Fibroblast of skin of abdomen (primary cell): ENCODE data around the gene FZD2. TPM values are rescaled to one million over a fixed set of nuclear protein-coding genes. Genes with fewer than 3 reads are reported as not detected.
"Not testable (repeated sequence)": the region's sequence is repeated elsewhere in the genome, so short reads cannot be mapped to it uniquely, and the experiment has no call there.

Experiments
- DNase-seq: peaks from one replicate; pipeline ENCODE4 v3.0.0-alpha.2; 2013
- polyA plus RNA-seq, 2 experiments: library from polyadenylated mRNA; unstranded; fragments of 120-200 nt; gene quantifications; one replicate each; pipeline ENCODE4 v1.2.1, GENCODE V29; 2013; ENCODE audit not compliant: insufficient read length in 2 of 2

The FZD2 gene
- polyA plus RNA-seq (2013, experiment 1 of 2; ENCODE audit: insufficient read length): 103 TPM
- 111 TPM for polyA plus RNA-seq (2013, experiment 2 of 2; ENCODE audit: insufficient read length)

DNA sequence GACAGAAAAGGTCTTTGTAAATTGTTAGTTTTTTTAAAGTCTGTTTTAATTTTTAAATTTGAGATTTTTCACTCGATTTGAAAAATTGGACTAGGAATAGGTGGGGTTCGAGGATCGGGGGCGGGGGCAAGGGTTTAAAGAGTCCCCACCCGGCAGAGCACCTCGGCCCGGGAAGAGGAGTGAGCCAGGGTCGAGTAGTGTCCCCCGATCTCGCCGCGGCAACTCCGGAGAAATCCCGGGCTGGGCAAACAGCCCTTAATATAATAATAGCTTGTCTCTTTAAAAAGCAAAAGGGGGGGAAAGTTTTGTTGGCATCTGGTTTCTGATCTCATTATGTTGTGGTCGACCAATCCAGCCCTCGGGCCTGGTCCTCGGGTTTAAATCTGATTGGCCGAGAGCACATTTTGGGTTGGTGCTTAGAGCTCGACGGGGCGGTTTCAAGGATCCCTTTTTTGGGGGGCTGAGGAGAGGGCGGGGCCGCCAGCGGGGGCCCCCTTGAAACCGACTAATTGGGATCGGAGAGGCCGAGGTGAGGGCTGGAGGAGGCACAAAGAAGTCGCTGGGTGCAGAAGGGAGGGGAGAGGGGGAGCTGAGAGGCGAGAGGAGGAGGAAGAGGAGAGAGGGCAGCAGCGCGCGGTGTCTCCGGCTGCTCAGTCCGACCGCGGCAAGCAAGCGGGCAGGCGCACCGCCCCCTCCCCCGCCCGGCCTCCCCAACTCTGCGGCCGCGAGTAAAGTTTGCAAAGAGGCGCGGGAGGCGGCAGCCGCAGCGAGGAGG, at the start of gene FZD2:
Gene FZD2 (plus strand): TSS at position 653 of the 775 bp plus-strand sequence. CDS start 205 bp downstream, outside the sequence.
- DNase-seq: peak; percentile 100

DNA sequence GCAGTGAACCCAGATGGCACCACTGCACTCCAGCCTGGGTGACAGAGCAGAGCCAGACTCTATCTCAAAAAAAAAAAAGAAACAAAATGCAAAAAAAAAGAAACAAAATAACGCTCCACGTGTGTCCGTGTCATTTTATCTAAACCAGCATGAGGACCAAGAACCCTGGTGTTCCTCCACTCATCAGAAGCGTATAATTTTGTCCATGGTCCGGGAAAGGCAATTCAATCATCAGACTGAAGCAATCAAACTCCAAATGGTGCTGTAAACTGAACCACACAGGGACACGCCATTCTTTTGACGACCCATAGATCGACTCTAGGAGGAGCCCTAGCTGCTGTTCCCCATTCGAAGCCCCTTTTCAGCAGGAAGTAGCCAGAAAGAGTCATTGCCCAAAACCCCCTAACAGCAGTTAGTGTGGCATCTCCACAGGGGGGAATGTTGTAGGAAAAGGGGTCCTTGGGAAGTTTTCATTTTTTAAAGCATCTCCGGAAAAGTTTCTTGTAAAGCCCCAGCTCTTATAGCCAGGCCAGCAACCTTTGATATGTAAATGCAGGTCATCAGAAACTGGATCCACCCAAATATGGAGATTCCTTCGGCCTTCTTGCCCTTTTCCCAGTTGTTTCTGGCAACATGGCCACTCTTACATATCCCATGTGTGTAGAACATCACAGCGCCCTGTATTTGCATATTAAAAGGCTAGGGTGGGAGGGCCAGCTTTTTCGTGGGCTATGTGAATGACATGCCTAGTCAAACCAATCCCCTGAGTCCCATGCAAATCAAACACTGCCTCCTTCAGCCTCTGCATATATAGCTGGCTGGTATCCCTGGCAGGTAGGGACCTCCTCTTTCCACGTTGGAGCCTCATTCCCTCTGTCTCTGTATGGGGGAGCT, 45.8 kb upstream of the FZD2 start:
- not testable (repeated sequence) for DNase-seq

DNA sequence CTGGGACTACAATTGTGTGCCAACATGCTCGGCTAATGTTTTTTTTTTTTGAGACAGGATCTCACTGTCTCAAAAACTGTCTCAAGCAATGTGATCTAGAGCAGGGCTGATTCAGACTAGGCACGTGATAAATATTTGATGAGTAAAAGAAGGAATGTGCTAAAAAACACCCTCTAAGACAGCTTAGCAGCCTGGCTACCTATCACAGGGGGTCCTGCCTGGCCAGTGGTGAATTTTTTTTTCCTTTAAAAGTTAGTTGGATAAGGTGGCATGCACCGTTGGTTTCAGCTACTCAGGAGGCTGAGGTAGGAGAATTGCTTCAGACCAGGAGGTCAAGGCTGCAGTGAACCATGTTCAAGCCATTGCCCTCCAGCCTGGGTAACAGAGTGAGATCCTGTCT, 39.3 kb upstream of the FZD2 start:
- DNase-seq: peak; percentile 57

DNA sequence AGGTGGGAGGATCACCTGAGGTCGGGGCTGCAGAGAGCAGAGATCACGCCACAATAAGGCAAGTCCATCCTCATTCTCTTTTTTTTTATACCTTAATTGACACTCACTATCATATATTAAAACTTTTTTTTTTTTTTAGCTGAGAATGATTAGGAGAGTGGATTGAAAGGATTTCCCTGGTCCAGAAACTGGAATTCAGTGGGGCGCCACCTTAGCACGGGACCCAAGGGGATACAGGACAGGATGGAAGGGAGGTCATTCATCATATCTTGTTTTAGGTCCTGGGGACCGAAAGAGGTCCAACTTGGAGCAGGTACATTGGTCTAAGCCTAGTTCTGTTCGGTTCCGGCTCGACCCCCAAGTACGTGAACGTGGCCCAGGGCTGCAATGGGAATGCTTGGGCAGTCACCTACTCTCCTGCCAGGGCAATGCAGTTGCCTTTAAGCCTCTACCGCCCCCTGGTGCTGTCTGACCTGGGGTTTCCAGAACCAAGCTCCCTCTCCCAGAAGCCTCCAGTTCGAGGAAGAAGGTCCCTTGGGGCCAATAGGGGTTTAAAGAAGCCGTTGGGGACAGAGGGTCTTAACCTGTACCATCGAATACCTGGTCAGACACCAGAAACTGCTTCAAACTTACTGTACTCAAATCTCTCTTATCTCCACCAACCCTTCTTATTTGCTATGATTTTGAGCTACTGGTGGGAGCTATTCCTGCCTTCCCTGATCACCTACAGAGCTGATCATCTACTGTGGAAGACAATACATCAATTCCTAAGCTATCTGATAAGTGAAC, 34.2 kb upstream of the FZD2 start:
- peak; percentile 55 for DNase-seq

DNA sequence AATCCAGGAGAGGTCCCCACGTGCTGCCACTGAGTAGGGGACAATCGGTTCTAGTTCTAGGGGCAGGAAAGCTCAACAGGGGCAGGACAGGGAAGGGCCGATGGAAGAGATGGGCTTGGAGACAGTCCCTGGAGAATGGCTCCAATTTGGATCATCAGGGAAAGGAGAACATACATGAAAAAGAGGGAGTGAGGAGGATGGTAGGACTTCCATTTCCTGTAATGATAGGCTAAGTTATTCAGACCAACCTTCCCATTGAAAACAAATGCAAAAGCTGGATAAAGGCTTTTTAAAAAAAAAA, 33.7 kb upstream of the FZD2 start:
- DNase-seq: no peak

DNA sequence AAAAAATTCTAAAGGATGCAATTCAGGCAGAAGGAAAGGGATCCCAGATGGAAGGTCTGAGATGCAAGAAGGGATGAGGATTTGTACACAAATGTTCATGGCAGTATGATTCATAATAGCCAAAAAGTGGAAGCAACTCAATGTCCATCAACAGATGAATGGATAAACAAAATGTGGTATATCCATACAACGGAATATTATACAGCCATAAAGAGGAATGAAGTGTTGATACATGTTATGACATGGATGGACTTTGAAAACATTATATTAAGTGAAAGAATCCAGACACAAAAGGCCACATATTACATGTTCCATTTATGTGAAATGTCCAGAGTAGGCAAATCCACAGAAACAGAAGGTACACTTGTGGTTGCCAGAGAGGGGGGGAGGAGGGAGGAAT, 30.2 kb upstream of the FZD2 start:
- no peak for DNase-seq

DNA sequence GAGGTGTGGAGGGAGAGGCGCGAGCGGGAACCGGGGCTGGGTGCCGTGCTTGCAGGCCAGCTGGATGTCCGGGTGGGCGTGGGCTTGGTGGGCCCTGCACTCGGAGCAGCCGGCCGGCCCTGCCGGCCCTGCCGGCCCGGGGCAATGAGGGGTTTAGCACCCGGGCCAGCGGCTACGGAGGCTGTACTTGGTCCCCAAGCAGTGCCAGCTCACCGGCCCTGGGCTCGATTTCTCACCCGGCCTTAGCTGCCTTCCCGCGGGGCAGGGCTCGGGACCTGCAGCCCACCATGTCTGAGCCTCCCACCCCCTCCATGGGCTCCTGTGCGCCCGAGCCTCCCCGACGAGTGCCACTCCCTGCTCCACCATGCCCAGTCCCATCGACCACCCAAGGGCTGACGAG, 29.3 kb upstream of the FZD2 start:
- DNase-seq: no peak

DNA sequence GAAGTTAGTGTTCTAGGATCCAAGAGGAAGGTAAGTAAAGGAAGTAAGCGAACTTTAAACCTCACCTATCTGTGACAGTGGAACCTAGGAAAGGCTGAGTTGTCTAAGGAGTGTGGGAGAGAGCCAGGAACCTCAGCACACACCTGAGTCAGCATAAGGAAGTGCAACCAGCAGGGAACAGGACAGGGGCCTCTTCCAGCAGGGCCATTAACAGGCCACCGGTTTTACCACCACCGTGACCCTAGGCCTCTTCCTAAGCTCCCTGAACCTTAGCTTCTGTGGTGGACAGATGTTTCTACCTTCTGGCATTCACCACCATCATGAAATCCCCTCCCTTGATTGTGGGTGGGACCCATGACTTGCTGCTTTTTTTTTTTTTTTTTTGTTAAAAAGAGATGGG, 27.4 kb upstream of the FZD2 start:
- no peak for DNase-seq

DNA sequence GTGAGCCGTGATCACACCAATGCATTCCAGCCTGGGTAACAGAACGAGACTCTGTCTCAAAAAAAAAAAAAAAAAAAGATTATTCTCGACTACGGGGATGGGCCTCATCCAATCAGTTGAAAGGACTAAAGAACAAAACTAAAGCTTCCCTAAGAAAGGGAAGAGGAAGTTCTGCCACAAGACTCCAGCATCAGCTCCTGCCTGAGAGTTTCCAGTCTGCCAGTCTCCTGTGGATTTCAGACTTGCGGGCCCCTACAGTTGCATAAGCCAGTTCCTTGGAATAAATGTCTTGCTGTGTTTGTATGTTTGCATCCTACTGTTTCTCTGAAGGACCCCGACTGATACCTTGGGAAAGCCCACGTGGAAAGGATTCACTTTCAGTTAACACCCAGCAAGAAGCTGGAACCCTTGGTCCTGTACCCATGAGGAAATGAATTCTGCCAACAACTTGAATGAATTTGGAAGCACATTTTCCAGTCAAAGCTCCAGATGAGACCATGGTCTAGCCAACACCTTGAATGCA, 26.3 kb upstream of the FZD2 start:
- no peak for DNase-seq

DNA sequence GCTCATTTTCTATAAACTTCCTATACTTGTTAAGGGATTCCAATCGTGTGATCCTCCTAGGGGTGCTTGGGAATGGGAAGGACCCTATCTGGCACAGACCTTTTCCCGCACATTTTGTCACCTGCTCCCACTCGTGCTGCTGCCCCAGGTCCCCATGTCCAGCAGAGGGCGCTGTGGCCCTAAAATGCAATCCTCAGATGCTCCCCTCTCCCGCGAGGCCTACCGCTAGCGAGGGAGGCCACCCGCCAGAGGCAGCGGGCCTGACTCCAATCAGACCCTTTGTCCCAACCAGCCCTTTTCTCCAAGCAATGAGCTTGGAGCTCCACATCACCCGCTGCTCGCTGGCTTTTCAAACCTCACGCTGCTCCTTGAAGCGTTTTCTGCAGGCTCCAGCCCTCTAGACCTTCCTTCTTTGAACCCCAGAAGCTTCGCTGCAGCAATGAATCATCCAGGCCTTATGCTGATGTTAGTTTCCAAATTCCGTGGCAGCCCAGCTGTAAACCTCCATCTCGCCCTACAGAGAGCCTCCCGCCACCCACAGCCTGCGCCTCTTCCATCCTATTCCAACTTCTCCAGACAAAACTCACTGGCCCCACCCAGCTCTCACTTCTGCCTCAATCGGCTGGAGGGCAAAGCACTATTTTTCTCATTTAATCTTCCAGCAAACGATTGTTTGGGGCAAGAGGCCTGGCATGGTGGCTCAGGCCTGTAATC, 23.6 kb upstream of the FZD2 start:
- DNase-seq: peak; percentile 93

DNA sequence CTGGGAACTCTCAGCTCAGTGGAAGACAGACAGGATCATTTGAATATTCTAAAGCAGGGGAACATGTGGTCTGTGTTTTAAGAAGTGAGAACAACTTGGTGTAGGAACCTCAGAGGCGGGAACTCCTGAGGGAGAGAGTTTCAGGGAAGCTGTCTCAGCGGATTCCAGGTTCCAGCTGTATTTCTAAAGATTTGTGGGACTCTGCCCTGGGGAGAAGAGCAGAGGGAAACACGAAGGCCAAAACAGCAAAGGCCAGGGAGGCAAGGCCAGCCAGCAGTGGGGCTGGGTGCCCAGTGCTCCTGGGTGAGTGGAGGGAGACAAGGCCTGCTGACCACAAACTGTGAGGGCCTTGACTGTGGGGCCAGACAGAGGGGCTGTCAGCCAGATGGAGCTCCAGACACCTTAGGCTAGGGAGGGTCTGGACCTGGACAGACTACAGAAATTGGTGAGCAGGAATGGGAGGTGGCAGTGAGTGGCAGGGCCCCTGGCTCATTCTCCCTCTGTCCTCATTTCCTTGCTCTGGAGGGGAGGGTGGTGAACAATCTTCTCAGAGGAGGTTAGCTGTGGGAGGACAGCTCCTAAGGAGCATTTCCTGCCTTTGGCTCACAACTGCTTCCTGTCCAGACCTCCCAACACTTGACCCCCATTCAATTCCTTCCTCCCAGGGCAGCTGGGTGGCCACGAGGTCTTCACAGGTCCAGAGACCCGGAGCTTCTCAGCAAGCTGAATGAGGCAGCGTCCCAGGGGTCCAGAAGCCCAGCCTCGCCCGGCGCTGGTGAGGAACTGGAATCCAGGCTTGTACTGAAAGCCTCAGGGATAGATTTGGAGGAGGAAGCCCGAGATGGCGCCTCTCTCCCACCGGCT, 21.0 kb upstream of the FZD2 start:
- DNase-seq: peak; percentile 60

DNA sequence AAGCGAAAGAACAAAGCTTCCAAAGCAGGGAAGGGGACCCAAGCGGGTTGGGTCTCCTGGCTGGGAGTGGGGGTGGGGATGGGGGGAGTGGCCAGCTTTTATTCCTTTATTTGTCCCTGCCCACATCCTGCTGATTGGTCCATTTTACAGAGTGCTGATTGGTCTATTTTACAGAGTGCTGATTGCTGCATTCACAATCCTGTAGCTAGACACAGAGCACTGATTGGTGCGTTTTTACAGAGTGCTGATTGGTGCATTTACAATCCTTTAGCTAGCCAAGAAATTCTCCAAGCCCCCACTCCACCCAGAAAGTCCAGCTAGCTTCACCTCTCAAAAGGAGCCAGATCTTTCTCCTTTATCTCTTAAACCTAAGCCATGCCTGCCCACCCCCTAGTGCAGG, 19.4 kb upstream of the FZD2 start:
- not testable (repeated sequence) for DNase-seq

DNA sequence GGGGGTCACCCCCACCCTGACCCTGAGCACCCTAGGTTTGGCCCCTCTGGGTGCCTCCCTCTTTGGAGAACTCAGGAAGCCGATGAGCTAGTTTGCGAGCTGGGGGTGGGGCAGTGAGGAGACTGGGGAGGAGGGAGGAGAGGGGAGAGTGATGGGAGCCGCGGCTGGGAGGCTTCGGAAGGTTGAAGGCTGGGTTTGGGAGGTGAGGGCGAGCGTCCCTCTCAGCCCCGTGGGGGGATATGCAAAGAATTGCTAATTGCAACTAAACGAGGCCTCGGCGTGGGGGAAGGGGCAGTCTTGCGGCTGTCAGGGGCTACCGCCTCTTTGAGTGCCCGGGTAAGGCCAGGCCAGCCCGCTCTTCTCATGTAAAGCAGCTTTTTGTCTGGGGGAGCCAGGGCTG, 17.6 kb upstream of the FZD2 start:
- DNase-seq: no peak

DNA sequence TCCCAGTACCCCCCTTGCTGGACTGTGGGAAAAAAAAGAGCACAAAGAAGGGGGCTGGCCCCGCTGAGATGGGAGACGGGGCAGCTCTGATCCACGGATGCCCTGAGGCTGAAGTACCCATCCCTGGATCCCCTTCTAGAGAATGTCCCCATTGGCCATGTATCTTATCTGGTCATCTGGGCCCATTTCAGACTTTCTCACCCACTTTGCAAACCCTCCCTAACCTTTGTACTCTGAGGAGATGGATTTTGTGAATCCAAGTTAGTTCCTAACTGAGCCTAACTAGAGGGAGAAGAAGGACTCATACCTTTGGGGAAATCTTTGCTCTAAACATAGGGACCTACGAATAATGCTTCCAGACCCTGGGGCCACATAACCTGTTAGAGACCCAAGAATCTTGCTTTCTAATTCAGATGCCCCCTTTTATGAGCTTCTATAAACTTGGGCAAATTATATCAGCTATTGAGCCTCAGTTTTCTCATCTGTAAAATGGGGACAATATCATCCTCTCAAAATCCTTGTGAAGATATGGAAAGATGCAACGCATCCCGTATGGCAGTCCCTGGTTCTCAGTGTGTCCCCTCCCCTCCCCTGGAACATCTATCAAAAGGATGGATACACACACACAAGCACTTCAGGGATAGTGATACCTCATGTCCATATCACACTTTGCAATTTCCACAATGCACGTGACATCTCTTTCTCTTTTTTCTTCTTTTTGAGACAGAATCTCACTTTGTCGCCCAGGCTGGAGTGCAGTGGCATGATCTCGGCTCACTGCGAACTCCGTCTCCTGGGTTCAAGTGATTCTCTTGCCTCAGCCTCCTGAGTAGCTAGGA, 16.8 kb upstream of the FZD2 start:
- DNase-seq: no peak

DNA sequence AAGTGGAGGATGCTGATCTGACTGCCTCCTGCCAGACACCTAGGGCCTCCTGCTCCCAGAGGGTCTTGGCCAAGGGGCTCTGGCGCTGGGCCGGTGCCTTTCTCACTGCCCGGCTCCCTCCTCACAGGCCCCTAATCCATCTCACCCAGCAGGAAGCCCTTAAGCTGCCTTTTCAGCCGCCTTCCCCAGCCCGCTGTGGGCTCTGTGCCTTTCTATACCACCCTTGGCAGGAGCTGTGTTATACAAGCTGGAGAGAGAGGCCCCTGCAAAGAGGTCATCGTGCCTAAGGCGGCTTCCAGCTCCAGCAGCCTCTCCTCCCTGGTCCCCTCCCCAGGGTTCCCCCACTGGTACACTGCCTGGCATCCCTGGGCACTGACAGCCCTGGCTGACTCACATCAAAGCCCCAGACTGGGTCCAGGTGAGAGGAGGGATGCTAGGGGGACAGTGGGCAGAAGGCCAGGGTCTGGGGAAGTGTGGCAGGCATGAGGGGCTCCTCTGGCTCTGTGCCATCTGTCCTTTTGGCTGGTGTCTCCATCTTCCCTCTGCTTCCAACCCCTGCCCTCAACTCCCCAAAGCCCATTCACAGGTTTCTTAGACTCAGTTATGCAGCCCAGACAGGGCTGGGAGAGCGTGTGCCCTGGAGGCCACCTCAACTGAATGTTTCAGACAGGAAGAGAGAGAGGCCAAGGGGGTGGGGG, 15.3 kb upstream of the FZD2 start:
- DNase-seq: no peak

DNA sequence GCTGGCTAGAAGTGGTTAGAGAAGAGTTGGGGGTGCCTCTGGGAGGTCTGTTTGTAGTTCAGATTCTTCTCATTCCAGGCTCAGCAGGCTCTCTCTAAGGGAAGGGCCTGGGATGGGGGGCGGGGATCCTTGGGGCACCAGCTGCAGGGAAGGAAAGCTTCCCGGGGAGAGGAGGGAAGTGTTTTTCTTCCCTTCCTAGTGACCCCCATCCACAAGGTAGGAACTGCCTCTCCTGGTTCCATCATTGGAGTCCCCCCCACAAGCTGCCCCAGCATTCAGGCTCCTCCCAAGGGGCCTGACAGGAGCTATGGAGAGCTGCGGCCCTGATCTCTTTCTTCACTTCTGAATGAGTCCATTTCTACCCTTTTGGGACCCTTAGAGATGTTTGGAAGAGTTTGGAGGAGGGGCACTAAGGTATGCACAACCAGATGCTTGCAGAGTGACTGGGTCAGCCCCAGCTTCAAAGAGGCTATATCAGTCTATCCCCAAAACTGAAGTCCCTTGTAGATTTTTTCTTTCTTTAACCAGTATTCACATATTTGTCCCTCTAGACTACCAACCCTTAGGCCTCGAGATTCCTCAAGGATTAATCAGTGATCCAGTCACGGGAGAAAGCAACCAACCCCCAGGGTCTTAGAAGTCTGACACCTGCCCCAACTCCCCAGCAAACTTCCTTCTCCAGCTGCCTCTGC, 13.9 kb upstream of the FZD2 start:
- DNase-seq: peak; percentile 98

DNA sequence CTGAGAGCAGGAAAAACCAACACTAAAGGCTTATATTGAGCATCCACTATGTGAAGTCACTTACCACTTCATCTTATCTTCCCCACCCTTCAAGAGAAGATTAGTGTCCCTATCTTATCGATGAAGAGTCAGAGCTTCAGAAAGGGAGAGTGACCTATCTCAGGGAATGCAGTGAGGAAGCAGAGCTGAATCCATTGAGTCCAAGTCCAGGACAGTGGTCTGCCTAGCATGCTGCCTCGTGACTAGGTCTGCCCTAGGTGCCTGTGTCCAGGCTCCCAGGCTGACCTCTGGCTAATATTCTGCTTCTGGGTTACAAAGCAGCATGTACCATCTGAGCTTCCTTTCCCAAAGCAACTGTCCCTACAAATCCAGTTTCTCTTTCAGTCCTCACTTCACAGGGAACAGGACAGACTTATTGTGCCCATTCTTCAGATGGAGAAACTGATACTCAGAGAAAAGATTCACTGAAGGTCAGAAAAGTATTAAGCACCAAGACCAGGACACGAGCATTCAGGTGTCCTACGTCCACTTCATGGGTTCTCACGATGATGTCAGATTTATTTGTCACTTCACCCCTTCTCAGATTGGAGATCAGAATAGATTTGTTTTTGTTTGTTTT, 13.3 kb upstream of the FZD2 start:
- DNase-seq: no peak
